A673 (cell line): ENCODE measurements around the gene CMTM2. TPM values are rescaled to one million over a fixed set of nuclear protein-coding genes. Genes with fewer than 3 reads are reported as not detected.
"Not testable (repeated sequence)": the region's sequence is repeated elsewhere in the genome, so short reads cannot be mapped to it uniquely, and the experiment has no call there.

Experiments
- BruUV-seq: library from RNA; stranded (reverse); fragments of 400-500 nt; replicated peaks from 2 replicates; lab custom pipeline; 2021; lab: Mats Ljungman, UMichigan
- CTCF ChIA-PET: fragments of 300-600 bp; sonication (Branson Sonifier 250); formaldehyde crosslinking; loops from one replicate; lab custom pipeline; 2022; ENCODE audit warnings: antibody characterized with exemption; lab: Charles Lee
- POLR2A ChIA-PET: fragments of 300-600 bp; sonication (Branson Sonifier 250); formaldehyde crosslinking; loops from one replicate; lab custom pipeline; 2022; ENCODE audit warnings: antibody characterized with exemption; ENCODE audit not compliant: low non-redundant PET; lab: Charles Lee
- DNase-seq: peaks from one replicate; pipeline ENCODE4 v3.0.0-alpha.2; 2015; ENCODE audit warnings: low spot score
- H3K27ac ChIP-seq: fragments of 200-600 bp; sonication (generic); 2 replicates; pipeline ENCODE4 v1.5.1; 2016; ENCODE audit warnings: mixed run types, low read depth, mild to moderate bottlenecking, mixed read lengths, antibody characterized with exemption, low read length; ENCODE audit not compliant: poor library complexity, severe bottlenecking
- H3K27me3 ChIP-seq: fragments of 200-600 bp; sonication (generic); replicated peaks from 2 replicates; pipeline ENCODE4 v1.6.1; 2017; ENCODE audit warnings: mixed run types, low read depth, mild to moderate bottlenecking, mixed read lengths, antibody characterized with exemption, low read length; ENCODE audit not compliant: insufficient read depth, poor library complexity
- H3K36me3 ChIP-seq: fragments of 200-600 bp; sonication (generic); 2 replicates; pipeline ENCODE4 v1.6.1; 2016; ENCODE audit warnings: mixed run types, mild to moderate bottlenecking, mixed read lengths, antibody characterized with exemption, low read length; ENCODE audit not compliant: insufficient read depth, poor library complexity, severe bottlenecking
- H3K4me1 ChIP-seq: fragments of 200-600 bp; sonication (generic); 2 replicates; pipeline ENCODE4 v1.6.1; 2017; ENCODE audit warnings: mixed run types, mild to moderate bottlenecking, mixed read lengths, antibody characterized with exemption, low read length; ENCODE audit not compliant: insufficient read depth, poor library complexity, severe bottlenecking
- H3K4me3 ChIP-seq: fragments of 200-600 bp; sonication (generic); 2 replicates; pipeline ENCODE4 v1.5.1; 2016; ENCODE audit warnings: low read depth, mixed run types, mild to moderate bottlenecking, mixed read lengths, low read length; ENCODE audit not compliant: poor library complexity, severe bottlenecking
- H3K9me3 ChIP-seq: fragments of 200-600 bp; sonication (generic); 2 replicates; pipeline ENCODE4 v1.6.1; 2016; ENCODE audit warnings: mixed run types, low read depth, mild to moderate bottlenecking, mixed read lengths, antibody characterized with exemption, low read length; ENCODE audit not compliant: poor library complexity, severe bottlenecking
- CTCF ChIP-seq: fragments of 300-800, 200-600 bp; sonication (generic); conservative IDR thresholded peaks from 2 replicates; pipeline ENCODE4 v1.5.1; 2017; ENCODE audit warnings: low read depth, mild to moderate bottlenecking, antibody characterized with exemption, low read length, moderate library complexity, mixed read lengths
- EZH2 ChIP-seq: fragments of 200-600 bp; sonication (generic); IDR thresholded peaks from 2 replicates; pipeline ENCODE4 v1.6.1; 2017; ENCODE audit warnings: borderline replicate concordance, low read depth, mild to moderate bottlenecking, mixed read lengths, antibody characterized with exemption, low read length; ENCODE audit not compliant: poor library complexity, severe bottlenecking
- intact Hi-C: fragments of 100-400 bp; cut with micrococcal nuclease; formaldehyde crosslinking; loops from one replicate; pipeline ENCODE4 v1.10.0; 2022; ENCODE audit not compliant: unreplicated experiment
- total RNA-seq: library from RNA; stranded (reverse); gene quantifications from 2 replicates; pipeline ENCODE4 v1.2.3, GENCODE V29; 2021

The CMTM2 gene
- total RNA-seq, 1 experiment from 2014 or later, result not detected

GRCh38 chr16:66621973-66622372 lies 42.7 kb downstream of the CMTM2 start:
- Histone ChIP-seq H3K27ac (no peak overlapping the region), H3K27me3 (no peaks in the 10 kb centered on the region), H3K36me3 (no peaks in the 10 kb centered on the region), H3K4me3 (no peak overlapping the region), H3K4me1 (peaks cover 17% of the 10 kb centered on the region), H3K9me3 (no peaks in the 10 kb centered on the region)
- CTCF ChIA-PET, result no interaction called here
- TF ChIP-seq EZH2 (no peak), CTCF (no peak)
- no TSS peak for BruUV-seq
- DNase-seq, result no peak
- POLR2A ChIA-PET, result no interaction called here
- intact Hi-C loops, result no loop called here

DNA sequence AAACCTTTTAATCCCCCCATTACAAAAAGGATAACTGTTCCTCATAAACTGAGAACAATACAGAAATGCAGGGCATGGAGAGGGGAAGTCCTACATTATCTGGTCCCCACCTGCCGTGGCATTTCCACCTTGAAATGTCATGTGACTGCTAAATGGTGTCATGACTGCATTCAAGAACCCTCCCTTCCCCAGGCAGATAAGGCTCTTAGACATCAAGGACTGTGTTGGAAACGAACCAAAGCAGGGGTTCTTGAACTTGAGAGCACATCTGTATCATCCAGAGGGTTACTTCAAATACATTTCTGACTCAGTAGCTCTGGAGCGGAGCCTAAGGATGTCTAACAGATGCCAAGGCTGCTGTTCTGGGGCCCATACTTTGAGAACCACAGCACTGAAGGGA lies 43.6 kb downstream of the CMTM2 start:
- Histone ChIP-seq H3K27ac (no peak overlapping the region), H3K4me1 (peaks cover 17% of the 10 kb centered on the region), H3K9me3 (no peaks in the 10 kb centered on the region), H3K27me3 (no peaks in the 10 kb centered on the region), H3K36me3 (no peaks in the 10 kb centered on the region), H3K4me3 (no peak overlapping the region)
- BruUV-seq, result no TSS peak
- intact Hi-C loops, result no loop called here
- POLR2A ChIA-PET, result interaction anchor here (0.6 kb wide), 1 partner anchor 29 kb away, joined by 3 read pairs; no protein-coding TSS in a partner anchor
- no peak for DNase-seq
- CTCF ChIA-PET, result no interaction called here
- TF ChIP-seq EZH2 (no peak), CTCF (no peak)

- no peak overlapping the region for H3K27ac ChIP-seq
- intact Hi-C loops, result no loop called here
- peaks cover 17% of the 10 kb centered on the region for H3K4me1 ChIP-seq
- ChIA-PET CTCF (interaction anchor here (0.6 kb wide), 1 partner anchor 1694 kb away, joined by 3 read pairs; no protein-coding TSS in a partner anchor), POLR2A (no interaction called here)
- no peak overlapping the region for H3K4me3 ChIP-seq
- no peaks in the 10 kb centered on the region for H3K27me3 ChIP-seq
- BruUV-seq, result no TSS peak
- no peaks in the 10 kb centered on the region for H3K9me3 ChIP-seq
- TF ChIP-seq EZH2 (no peak), CTCF (no peak)
- H3K36me3 ChIP-seq, result no peaks in the 10 kb centered on the region
- DNase-seq, result no peak
Observed at GRCh38 chr16:66623755-66624154, 44.5 kb downstream of the CMTM2 start.

GRCh38 chr16:66627611-66628378 lies 48.5 kb downstream of the CMTM2 start:
- BruUV-seq, DNase-seq, CTCF ChIA-PET, POLR2A ChIA-PET, H3K27ac ChIP-seq, H3K36me3 ChIP-seq, H3K9me3 ChIP-seq, H3K27me3 ChIP-seq, intact Hi-C loops, H3K4me3 ChIP-seq, H3K4me1 ChIP-seq: not testable (repeated sequence)
